NCI-H446 treated with DMSO at 0.1 percent for 48 hours (cell line): ENCODE results near the gene DHTKD1.
"Not testable (repeated sequence)": the region's sequence is repeated elsewhere in the genome, so short reads cannot be mapped to it uniquely, and the experiment has no call there.

Experiments
- DNase-seq: peaks from one replicate; lab custom pipeline; 2025; lab: John Stamatoyannopoulos, UW

The DHTKD1 gene

DNA sequence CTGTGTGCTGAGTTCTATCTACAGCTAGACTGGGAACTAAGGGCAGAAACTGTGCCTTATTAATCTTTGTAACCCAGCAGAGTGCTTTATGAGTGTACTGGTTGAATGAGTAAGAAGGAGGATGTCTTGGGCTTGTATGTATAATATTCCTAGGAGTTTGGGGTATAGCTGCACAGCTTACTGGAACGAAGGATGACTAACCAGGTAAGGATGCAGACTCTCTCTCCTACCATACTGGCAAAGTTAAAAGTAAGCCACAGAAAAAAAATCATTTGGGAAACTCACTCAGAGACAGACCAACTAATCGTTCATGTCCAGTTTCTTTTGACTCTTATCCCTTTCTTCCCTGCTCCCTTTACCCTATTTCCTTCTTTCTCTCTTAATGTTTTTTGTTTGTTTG lies 1.4 kb upstream of the DHTKD1 start:
- no peak for DNase-seq

DNA sequence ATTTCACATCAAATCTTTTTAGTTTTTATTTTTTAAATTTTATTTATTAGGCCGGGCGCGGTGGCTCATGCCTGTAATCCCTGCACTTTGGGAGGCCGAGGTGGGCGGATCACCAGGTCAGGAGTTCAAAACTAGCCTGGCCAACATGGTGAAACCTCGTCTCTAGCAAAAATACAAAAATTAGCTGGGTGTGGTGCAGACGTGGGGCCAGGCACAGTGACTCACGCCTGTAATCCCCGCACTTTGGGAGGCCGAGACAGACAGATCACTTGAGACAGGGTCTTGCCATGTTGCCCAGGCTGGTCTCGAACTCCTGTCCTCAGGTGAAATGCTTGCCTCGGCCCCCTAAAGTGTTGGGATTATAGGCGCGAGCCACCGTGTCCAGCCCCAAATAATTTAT lies 2.7 kb downstream of the DHTKD1 start:
- DNase-seq: not testable (repeated sequence)

DNA sequence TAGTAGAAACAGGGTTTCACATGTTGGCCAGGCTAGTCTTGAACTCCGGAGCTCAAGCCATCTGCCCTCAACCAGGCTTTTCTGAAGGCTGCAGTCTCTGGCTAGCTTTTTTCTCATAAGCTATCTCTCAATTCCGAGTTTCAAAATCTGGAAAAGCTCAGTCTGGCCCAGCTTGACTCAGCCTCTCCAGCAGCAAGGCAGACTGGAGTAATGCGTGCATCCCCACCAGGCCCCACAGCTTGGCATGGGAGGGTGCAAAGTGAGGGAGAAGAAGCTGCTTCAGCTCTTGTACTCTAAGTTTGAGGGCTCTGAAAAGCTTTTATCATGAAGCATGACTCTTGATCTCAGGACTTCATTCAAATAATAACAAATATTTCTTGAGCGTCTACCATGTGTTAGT lies 4.8 kb downstream of the DHTKD1 start:
- no peak for DNase-seq

DNA sequence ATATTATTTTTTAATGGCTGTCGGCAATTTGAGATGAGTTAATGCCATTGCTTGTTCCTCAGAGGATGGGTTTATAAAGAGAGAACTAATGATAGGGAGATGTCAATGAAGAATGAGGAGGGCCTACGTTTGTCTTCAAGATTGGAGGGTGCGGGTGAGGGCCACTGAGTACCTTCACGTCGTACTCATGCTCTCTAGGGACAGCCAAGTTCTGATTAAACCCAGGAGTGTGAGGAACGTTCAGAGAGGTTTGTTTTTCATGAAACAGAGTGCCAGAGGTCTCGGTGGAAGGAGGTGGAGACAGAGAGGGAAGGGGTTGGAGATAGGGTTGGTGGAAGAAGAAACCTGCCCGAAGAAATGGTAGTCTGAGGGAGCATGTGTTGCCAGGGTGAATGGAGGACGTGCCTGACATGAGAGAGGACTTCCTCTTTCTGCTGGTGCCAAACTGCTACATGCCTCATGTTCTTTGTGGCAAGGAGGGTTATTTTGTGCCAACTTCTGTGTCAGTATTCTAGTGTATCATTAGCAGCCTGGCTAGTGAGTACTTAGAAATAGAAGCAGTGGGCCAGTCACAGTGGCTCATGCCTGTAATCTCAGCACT lies 8.9 kb downstream of the DHTKD1 start:
- DNase-seq: no peak

DNA sequence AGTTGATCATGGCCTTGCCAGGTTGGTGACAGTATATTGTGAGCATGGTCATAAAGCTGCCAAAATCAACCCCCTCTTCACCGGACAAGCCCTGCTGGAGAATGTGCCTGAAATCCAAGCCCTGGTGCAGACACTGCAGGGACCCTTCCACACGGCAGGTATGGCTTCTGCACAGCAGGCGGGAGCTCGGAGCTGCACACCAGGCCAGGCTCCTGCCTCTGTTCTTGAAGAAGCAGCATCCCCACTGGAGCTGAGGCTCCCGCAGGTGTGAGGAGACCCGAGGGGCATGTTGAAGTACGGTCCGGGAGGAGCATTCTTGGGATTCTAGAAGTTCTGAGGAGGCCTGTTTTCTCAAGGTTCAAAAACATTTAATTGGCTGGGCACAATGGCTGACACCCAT lies 12.7 kb downstream of the DHTKD1 start:
- no peak for DNase-seq

DNA sequence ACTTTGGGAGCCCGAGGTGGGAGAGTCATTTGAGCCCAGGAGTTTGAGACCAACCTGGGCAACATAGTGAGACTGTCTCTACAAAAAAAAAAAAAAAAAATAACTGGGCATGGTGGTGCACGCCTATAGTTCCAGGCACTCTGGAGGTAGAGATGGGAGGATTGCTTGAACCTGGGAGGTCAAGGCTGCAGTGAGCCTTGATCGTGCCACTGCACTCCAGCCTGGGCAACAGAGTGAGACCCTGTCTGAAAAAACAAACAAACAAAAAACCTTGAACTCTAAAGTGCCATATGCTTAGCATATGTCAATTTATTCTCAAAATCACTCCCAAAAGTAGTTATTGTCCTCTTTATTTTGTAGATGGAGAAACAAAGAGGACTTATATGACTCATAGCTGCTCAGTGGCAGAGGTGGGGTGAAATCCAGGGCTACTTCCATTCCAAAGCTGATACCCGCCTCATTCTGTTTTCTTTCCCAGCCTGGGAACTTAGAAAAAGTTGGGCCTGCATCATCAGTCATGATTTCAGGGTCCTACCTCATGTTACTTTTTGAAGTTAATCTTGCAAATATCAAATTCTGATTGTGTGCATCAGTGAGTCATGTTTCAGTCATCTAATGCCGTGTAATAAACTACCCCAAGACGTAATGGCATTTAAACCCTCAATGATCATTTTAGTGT lies 13.3 kb downstream of the DHTKD1 start:
- no peak for DNase-seq

DNA sequence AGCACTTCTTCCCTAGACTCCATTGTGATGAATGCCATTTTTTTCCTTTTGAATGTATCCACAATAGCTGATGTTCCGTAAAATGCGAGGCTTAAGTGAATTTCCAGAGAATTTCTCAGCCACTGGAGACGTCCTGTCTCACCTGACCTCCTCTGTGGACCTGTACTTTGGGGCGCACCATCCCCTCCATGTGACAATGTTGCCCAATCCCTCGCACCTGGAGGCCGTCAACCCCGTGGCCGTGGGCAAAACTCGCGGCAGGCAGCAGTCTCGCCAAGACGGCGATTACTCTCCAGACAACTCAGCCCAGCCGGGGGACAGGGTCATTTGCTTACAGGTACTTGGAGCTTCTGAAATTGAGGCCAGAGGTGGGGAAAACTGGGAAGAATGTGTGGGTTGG lies 20.2 kb downstream of the DHTKD1 start:
- DNase-seq: no peak

DNA sequence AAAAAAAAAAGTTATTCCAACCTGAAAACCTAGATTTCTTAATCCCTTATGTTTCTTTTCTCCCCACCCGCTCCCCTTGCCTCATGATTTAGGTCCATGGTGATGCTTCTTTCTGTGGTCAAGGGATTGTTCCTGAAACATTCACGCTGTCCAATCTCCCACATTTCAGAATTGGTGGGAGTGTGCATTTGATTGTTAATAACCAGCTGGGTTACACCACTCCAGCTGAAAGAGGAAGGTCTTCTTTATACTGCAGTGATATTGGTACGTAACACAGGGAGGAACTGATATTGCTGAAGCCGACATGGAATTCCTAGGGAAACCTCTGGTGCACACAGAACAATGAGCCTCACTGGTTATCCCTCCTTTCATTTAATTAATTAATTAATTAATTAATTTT lies 22.7 kb downstream of the DHTKD1 start:
- no peak for DNase-seq

DNA sequence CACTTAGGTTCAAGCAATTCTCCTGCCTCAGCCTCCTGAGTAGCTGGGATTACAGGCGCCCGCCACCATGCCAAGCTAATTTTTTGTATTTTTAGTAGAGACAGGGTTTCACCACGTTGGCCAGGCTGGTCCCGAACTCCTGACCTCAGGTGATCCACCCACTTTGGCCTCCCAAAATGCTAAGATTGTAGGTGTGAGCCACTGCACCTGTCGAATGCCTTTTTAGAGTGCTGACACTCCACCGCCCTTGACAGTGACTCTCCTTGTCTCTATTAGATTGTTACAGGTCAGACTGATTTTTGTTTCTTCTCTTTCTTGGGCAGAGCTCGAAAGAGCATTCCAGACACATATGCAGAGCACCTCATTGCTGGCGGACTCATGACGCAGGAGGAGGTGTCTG lies 28.6 kb downstream of the DHTKD1 start:
- not testable (repeated sequence) for DNase-seq

DNA sequence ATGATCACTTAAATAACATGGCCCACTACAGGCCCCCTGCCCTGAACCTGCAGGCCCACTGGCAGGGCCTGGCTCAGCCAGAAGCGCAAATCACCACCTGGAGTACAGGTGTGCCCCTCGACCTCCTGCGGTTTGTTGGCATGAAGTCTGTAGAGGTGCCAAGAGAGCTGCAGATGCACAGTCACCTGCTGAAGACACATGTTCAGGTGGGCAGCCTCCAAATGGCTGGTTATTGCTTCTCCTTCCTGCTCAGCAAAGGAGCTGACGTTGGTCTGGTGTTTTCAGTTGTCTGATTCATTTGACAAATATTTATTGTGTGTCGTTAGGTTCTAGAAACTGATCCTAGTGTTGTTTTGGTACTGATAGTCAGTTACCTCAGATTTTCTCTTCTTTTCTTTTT lies 29.0 kb downstream of the DHTKD1 start:
- no peak for DNase-seq

DNA sequence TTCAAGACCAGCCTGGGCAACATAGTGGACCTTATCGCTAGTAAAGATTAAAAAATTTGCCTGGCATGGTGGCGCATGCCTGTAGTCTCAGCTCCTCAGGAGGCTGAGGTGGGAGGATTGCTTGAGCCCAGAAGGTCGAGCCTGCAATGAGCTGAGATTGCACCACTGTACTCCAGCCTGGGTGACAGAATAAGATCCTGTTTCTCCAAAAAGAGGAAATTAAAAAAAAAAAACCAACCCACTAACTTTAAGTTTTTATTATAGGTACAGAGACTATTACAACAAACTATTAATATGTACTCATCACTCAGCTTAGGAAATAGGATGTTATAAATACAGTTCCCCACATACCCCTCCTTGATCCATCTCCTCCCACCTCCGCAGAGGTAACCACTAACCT lies 30.2 kb downstream of the DHTKD1 start:
- no peak for DNase-seq

DNA sequence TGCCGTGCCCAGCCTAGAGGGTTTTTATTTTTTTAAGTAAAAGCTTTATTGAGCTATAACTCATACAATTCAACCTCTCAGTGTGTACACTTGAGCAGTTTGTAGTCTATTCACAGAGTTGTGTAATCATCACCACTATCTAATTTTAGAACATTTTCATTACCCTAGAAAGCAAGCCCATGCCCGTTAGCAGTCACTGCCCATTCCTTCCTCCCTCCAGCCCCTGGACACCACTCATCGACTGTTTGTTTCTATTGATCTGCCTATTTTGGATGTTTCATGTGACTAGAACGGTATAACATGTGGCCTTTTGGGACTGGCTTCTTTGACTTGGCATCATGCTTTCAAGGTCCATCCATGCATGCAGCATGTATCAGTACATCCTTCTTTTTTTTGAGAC lies 35.0 kb downstream of the DHTKD1 start:
- no peak for DNase-seq

DNA sequence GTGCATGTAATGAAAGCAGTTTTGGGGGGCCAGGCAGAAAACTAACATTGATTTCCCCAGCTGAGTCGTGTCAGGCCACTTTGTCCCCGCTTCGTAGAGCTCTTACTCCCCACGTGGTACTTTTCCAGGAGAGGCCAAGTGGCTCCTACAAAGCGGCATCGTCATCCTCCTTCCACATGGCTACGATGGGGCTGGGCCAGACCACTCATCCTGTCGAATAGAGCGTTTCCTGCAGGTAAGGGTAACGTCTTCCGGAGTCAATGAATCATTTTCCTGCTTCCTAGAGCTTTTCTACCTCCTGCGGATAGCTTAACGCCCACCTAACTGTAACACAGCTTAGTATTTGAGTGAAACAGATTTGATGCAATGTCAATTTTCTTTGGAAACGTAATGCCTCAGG lies 39.0 kb downstream of the DHTKD1 start:
- no peak for DNase-seq

DNA sequence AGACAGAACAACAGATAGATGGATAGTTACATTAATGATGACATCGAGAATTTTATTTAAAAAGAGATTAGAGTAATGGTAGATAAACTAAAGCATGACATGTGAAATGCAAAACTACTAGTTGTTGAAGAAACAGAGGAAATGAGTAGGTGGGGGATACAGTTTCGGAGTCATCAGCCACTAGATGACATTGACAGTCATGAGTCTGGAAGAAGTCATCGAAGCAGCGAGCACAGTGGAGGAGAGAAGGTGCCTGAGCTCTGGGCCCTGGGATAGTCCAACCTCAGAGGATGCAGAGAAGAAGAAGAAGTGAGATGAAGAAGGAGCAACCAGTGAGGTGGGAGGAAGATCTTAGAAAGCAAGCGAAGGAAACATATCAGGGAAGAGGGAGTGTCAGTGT lies 40.5 kb downstream of the DHTKD1 start:
- no peak for DNase-seq

DNA sequence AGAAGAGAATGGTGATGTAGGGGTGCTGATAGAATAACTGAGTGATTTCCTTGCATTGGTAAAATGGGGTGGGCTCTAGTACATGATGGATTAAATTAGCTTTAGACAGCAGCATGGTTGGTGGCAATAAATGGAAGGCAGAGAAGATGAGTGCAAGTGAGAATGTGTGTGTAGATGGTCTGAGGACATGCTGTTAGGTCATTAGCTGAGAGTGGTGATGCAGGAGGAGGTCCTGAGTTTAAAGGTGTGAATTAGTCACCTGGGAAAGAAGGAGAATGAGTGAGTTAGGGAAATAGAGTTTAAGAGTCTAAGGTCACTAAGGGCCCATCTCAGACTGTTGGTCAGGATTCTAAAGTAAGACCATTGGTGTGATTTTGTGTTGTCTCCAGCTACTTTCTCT lies 42.8 kb downstream of the DHTKD1 start:
- DNase-seq: no peak

DNA sequence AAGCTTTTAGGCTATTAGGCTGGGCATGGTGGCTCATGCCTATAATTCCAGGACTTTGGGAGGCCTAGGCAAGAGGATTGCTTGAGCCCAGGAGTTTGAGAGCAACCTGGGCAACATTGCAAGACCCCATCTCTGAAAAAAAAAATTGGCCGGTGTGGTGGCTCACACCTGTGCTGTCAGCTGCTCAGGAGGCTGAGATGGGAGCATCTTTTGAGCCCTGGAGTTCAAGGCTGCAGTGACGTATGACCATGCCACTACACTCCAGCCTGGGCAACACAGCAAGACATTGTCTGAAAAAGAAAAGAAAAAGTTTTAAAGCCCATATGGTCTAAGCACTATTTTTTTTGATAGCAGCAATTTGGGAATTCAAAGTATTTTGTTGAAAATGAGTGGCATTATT lies 44.9 kb downstream of the DHTKD1 start:
- no peak for DNase-seq

DNA sequence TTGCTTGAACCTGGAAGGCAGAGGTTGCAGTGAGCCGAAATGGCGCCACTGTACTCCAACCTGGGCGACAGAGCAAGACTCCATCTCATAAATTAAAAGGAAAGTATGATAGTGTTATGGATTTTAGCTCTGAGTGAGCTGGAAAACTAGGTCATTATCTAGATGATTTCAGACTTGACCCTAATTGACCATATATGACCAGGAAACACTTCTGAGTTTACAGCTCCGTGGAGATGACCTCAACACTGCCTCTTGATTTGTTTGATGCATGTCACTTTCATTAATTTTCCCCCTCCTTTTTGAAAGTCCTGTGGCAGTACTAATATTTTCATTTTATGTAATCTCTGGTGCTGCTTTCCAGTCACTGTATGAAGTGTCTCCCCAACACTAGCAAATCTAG lies 52.9 kb downstream of the DHTKD1 start:
- DNase-seq: no peak

DNA sequence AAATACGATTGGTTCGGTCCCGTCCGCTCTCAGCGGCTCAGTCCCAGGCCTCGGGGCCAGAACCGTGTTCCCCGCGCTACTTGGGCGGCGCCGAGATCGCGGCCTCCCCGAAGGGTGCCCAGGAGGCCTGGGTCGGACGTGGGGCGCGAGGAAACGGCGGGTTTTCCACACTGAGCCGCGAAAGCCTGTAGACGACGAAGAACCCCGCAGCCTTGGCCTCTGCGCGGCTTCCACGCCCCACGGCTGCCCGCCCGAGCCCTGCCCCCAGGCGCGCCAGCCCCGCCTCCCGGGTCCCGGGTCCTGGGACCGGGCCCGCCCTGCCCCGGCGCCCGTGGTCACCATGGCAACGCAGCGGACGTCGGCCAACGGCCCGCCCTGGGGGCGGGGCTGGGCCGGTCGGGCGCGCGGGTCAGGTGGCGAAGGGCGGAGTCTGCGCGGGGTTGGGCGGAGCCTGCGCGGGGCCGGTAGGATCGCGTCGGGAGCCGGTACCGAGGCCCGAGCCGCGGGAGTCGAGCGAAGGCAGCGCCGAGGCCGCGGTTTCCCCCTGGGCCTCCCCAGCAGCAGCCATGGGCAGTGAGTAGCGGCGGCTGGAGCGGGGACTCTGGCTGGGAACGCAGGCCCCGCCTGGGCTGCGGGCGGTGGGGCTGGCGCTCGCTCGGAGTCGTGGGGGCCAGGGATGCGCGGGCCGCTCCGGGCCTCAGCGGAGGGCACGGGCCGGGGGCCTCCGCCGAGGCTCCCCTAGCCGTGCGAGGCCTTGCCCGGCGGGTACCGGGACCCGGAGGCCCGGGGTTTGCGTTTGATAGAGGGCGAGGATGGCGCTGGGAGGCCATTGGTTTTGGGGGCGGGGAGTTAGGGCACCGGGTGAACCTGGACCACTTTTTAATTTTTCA lies 60.7 kb downstream of the DHTKD1 start, which contains the start of gene SEC61A2:
TSS of gene SEC61A2 (plus strand) at position 456 of the 890 bp plus-strand sequence. CDS start at position 567, 111 bp downstream.
- DNase-seq: peak; percentile 41

DNA sequence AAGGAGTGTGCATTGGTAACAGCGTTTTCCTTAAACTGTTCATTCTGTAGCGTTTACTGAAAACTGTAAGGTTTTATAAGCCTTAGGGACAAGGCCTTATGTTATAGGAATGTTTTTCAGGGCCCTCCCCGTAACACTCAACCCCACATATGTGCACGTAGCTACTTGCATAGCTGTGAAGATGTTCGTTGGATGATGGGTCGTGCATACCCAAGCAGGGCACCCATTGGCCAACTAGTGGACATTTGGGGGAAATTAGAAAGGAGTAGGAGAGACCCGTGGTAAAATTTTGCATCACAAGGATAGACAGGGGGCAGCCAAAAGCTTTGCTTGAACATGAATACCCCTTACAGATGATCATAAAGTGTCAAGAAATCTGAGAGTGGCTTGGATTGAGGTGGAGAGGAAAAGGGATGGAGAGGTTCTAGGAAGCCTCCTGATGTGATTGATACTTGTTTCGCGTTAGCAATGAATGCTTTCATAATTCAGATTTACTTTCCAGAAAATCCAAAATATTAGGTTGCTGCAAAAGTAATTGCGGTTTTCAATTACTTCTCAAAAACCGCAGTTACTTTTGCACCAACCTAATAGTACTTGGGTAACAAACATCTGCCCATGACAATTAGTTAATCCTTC lies 61.6 kb downstream of the DHTKD1 start:
- DNase-seq: peak; percentile 44

DNA sequence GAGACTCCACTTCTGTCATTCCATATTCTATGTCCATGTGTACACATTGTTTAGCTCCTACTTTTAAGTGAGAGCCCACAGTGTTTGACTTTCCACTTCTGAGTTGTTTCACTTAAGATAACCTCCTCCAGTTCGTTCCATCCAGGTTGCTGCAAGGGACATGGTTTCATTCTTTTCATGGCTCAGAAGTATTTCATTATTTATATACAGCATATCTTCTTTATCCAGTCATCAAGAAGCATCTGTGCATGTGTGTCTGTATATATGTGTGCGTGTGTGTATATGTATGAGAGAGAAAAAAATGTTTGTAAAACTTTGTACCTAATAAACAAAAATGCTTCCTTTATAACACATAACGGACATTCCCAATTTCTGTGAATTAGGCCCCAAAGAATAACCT lies 66.9 kb downstream of the DHTKD1 start:
- DNase-seq: no peak

DNA sequence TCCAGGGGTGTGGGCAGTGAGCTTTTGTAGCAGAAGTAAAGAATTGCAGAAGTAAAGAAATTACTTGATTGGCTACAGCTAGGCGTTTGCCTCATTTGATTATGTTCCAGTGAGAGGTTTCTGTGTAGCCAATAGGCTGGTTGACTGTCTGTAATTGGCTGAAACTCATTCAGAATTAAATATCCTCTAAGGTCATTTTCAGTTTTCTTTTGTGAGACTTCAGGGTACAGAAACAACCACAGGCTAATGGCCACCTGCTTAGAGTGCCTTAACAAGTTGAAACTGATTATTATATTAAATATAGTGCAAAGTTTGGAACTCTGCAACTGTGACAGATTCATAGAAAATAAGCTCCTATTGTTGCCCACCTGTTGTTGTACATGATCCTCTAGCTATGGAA lies 71.3 kb downstream of the DHTKD1 start:
- DNase-seq: no peak

DNA sequence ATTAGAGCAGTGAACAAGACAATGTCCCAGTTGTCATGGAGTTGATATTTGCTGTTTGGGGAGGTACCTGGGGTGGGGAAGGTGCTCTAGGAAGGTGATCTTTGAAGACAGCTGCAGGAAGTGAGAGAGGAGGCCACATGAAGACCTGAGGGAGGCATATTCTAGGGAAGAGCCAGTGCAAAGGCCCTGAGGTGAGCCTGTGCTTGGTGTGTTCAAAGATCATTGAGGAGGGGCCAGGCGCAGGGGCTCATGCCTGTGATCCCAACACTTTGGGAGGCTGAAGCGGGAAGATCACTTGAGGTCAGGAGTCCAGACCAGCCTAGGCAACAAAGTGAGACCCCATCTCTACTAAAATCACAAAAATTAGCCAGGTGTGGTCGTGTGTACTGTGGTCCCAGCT lies 75.8 kb downstream of the DHTKD1 start:
- no peak for DNase-seq

DNA sequence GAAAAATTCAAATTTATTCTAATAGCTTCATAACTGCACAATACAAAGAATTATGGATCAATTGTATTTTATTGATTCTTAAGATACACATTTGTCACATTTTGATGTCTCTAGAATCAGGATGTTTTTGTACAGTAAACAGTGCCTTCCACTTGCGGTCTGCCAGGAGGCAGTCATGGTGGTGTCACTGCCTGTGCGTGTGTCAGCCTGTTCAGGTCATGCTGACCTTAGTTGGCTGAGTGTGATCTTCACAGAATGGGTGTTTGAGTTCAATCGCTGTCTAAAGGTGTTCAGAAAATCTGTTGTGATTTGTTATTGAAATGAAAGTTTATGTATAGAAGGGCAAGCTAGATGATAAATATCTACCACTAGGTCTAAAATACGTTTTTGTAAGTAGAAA lies 81.4 kb downstream of the DHTKD1 start:
- no peak for DNase-seq
